Spinal cord (tissue), 10 donors: ENCODE measurements around the gene AQP6. TPM values are rescaled to one million over a fixed set of nuclear protein-coding genes. Genes with fewer than 3 reads are reported as not detected.

Experiments used
- DNase-seq, 6 donors: peaks; one replicate each; pipeline versions ENCODE4 v3.0.0 to v3.0.0-alpha.2; 2013 to 2015; ENCODE audit warnings: low spot score in 6 of 6, low read depth in 4 of 6
- H3K27ac ChIP-seq: one replicate; pipeline ENCODE4 v1.5.1; 2013; ENCODE audit warnings: low read depth, low read length, control low read depth
- H3K27me3 ChIP-seq: one replicate; pipeline ENCODE4 v1.6.1; 2013; ENCODE audit warnings: low read length; ENCODE audit not compliant: control insufficient read depth, insufficient read depth
- H3K36me3 ChIP-seq: one replicate; pipeline ENCODE4 v1.6.1; 2013; ENCODE audit warnings: low read length; ENCODE audit not compliant: control insufficient read depth, insufficient read depth
- H3K4me1 ChIP-seq: one replicate; pipeline ENCODE4 v1.6.1; 2013; ENCODE audit warnings: low read length; ENCODE audit not compliant: control insufficient read depth, insufficient read depth
- H3K4me3 ChIP-seq: one replicate; pipeline ENCODE4 v1.5.1; 2013; ENCODE audit warnings: low read depth, low read length, control low read depth
- H3K9me3 ChIP-seq: one replicate; pipeline ENCODE4 v1.6.1; 2013; ENCODE audit warnings: low read length; ENCODE audit not compliant: control insufficient read depth, insufficient read depth
- WGBS: methylation state at CpG from one replicate; pipeline ENCODE4 v1.1.5; 2013; ENCODE audit warnings: missing lambda C conversion rate; ENCODE audit not compliant: insufficient coverage; 5-methylcytosine and 5-hydroxymethylcytosine counted together
- polyA plus RNA-seq, 2 donors: library from polyadenylated mRNA; unstranded; fragments of 120-200 nt; gene quantifications; one replicate each; pipeline ENCODE4 v1.2.1, GENCODE V29; 2013; ENCODE audit not compliant: insufficient read length in 2 of 2
- total RNA-seq, 2 donors: library from RNA; depleted of rRNA in 1 of 2; stranded (reverse); fragments of 120-200 nt in 1 of 2; fragments of >200 nt in 1 of 2; gene quantifications; one replicate each; pipeline versions ENCODE4 v1.2.3 to v1.2.4, GENCODE V29; 2013 to 2014
- donor health status: healthy.

The AQP6 gene
- total and polyA plus RNA-seq, 4 donors, result 2.1 to 9.2 (median 4.8) TPM

DNA sequence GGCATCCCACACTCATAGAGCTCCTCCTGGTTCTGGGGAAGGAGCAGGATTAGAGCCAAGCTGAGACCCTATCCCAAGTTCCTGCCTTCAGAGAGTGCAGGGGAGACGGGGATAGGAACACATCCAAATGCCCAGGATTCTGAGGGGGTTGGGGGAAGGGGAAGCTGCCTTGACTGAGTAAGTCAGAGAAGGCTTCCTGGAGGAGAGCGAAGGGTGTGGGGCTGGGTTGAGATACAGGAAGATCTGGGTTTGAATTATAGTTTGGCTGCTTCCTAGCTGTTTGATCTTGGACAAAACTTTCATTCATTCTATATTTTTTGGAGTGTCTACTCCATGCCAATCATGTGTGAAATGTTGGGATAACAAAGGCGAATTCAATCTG lies 30.2 kb upstream of the AQP6 start:
- H3K27me3 ChIP-seq, result no peaks in the 10 kb centered on the region
- H3K4me1 ChIP-seq, result peaks cover 17% of the 10 kb centered on the region
- no peaks in the 10 kb centered on the region for H3K9me3 ChIP-seq
- no peak overlapping the region for H3K4me3 ChIP-seq
- no peaks in the 10 kb centered on the region for H3K36me3 ChIP-seq
- H3K27ac ChIP-seq, result no peak overlapping the region
- WGBS, result 90% methylated on average over 2 of the region's 3 CpGs
- no peak for DNase-seq

DNA sequence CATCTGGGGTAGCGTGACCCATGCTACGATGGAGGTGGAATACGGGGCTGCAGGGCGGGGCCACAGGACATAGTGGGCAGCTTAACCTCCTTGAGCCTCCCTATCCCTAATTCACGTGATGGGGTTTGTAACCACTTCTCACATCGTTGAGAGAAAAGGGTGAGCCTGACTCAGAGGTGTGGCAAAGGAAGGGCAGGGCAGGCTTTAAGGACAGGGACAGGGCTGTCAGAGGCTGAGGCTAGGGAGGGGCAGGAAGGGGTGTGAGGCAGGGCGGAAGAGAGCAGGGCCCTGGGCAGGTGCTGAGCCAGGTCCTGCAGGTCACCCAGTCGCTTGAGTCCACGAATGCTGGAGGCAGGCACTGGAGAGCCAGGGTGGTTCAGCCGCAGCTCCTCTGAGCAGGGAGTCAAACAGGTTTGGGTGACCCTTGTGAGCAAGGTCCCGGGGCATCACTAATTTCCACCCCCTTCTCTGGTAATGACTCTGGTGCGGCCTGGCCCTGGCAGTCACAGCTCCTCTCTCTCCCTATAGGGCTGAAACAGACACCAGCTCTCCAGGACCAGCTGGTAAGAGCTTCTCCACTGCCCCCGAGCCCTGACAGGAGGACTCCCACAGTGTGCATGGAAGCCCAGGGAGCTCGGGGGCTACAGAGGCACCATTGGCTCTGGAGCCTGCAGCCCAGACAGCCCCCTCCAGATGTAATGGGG lies 29.7 kb upstream of the AQP6 start:
- no peaks in the 10 kb centered on the region for H3K27me3 ChIP-seq
- no peak overlapping the region for H3K27ac ChIP-seq
- no peaks in the 10 kb centered on the region for H3K9me3 ChIP-seq
- no peak for DNase-seq
- H3K4me3 ChIP-seq, result no peak overlapping the region
- no peaks in the 10 kb centered on the region for H3K36me3 ChIP-seq
- WGBS, result 61% methylated on average over 12 of the region's 14 CpGs
- H3K4me1 ChIP-seq, result peaks cover 17% of the 10 kb centered on the region

DNA sequence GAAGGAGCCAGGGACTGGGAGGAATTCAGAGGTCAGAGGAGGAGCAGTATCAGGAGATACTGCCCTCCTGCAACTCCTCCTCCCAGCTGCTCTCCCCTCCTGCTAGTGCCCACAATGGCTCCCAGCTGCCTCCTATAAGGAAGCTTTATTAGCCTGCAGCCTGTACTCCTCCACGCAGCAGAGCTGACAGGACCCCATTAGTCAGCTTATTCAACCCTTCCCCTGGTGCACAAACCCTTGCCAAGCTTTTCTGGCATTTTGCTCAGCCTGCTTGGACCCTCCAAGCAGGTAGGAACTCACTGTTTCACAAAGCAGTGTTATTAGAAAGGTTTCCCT lies 29.2 kb upstream of the AQP6 start:
- H3K4me1 ChIP-seq, result peaks cover 17% of the 10 kb centered on the region
- no peaks in the 10 kb centered on the region for H3K36me3 ChIP-seq
- H3K9me3 ChIP-seq, result no peaks in the 10 kb centered on the region
- DNase-seq, result peak in 1 of 6 donors; percentile 79
- no peak overlapping the region for H3K4me3 ChIP-seq
- 27% methylated on average over 1 of the region's 1 CpG for WGBS
- no peak overlapping the region for H3K27ac ChIP-seq
- no peaks in the 10 kb centered on the region for H3K27me3 ChIP-seq

DNA sequence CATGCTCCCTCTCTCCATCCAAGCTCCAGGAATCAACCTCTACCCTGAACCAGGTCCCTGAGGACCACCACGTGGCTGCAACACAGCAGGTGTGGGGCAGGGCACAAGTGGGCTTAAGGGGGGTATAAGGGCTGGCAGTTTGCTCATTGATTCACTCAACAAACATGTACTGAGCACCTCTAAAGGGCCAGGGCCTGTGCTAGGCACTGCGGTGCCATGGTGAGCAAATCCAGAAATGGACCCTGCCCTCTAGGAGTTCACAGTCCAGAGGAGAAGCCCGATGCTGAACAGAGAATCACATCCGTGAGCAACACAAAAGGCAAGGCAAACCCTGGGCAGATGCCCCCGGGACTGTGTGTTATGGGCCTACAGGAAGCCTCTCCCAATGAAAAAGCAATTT lies 28.7 kb upstream of the AQP6 start:
- no peak for DNase-seq
- 73% methylated on average over 4 of the region's 5 CpGs for WGBS

DNA sequence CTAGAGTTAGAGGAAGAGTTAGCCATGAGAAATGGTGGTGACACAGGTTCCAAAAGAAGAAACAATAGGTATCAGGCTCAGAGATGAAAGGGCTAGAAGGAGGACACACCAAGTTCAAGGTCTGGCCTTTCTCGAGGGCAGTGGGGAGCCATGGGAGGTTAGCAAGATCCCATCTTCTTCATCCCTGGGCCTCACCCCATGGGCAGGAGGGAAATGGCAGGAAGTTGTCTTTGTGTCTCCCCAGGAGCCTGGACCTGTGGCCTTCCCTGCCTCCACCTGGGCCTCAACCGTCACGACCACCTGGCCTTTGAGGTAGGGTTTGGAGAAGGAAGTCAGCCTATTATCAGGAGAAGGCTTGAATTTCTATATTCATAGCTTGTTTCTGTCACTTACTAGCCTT lies 28.0 kb upstream of the AQP6 start:
- H3K36me3 ChIP-seq, result no peaks in the 10 kb centered on the region
- no peaks in the 10 kb centered on the region for H3K9me3 ChIP-seq
- DNase-seq, result no peak
- no peaks in the 10 kb centered on the region for H3K27me3 ChIP-seq
- H3K4me3 ChIP-seq, result no peak overlapping the region
- peaks cover 17% of the 10 kb centered on the region for H3K4me1 ChIP-seq
- WGBS, result 83% methylated on average over 1 of the region's 3 CpGs
- H3K27ac ChIP-seq, result no peak overlapping the region

More for the DNA sequence above, 28.7 kb upstream of the AQP6 start:
- Histone ChIP-seq H3K27me3 (no peaks in the 10 kb centered on the region), H3K36me3 (no peaks in the 10 kb centered on the region), H3K27ac (no peak overlapping the region), H3K4me3 (no peak overlapping the region), H3K9me3 (no peaks in the 10 kb centered on the region), H3K4me1 (peaks cover 17% of the 10 kb centered on the region)

DNA sequence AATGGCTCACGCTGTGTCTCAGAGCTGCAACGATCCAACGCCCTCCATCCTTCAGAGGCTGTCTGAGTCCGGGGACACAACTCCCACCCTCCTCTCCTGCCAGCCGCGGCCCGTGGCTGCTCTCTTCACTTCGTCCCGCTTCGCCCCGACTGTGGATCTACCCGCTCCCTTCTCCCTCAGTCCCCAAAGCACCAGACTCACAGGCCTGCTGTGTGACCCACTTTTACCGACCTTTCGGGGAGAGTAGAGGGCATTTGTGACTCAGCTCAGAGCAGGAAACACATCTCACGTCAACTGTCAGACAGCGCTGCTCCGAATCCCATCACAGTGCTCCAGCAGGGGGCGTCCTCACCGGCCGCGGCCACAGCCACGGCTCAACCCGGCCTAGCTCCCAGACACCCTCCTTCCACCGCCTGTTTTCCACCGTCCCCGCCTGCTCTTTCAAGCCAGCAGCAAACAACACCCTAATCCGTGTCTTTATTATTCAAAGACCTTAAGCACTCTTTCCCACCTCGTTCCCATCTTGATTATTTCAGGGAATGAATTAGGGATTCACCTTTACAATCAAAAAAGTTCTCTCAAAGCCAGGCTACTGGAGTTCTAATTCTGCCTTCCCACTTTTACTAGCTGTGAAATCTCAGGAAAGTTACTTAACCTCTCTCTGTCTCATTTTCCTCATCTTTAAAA lies 27.2 kb upstream of the AQP6 start:
- H3K36me3 ChIP-seq, result no peaks in the 10 kb centered on the region
- peaks cover 17% of the 10 kb centered on the region for H3K4me1 ChIP-seq
- WGBS, result 6% methylated on average over 28 of the region's 28 CpGs
- DNase-seq, result peak in 5 of 6 donors; percentile 38 to 85 (median 45)
- peak overlapping the region; percentile 13 for H3K4me3 ChIP-seq
- no peaks in the 10 kb centered on the region for H3K27me3 ChIP-seq
- no peaks in the 10 kb centered on the region for H3K9me3 ChIP-seq
- no peak overlapping the region for H3K27ac ChIP-seq

DNA sequence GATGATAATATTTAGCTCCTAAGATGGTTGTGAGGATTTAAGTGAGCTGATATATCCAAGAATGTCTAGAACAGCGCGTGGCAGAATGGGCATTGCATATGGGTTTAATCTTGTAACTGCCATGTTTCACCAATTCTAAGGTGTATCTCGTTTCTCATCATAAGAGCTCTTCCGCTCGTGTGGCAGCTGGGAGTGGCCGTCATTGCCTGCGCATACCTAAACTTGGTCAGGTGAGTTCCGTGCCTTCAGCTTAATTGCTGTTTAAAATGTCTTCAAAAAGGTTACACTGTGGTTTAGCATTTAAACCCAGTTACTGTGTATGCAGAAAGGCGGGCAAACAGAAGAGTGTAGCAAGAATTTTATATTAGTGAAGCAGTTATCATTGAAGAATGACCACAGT lies 26.7 kb upstream of the AQP6 start:
- no peak overlapping the region for H3K27ac ChIP-seq
- no peaks in the 10 kb centered on the region for H3K27me3 ChIP-seq
- 82% methylated on average over 8 of the region's 9 CpGs for WGBS
- peaks cover 17% of the 10 kb centered on the region for H3K4me1 ChIP-seq
- no peak overlapping the region for H3K4me3 ChIP-seq
- H3K36me3 ChIP-seq, result no peaks in the 10 kb centered on the region
- DNase-seq, result no peak
- H3K9me3 ChIP-seq, result no peaks in the 10 kb centered on the region

DNA sequence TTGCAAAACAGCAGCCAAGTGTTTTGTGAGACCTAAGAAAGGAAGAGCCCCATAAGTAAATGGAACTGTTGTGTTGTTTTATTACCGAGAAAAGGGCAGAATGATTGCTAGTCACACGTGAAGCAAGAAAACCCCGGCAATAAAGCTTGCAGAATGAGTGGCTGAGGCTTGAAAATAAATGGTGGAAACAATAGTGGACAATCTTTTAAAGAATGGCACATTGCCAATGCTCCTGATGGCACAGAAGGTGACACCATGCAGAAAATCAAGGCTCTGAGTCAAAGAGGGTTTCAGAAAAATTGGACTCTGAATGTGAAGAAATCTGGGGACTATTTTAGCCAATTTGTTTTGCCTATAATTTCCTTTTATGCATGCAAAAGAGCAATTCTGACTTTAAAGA lies 26.2 kb upstream of the AQP6 start:
- Histone ChIP-seq H3K27me3 (no peaks in the 10 kb centered on the region), H3K36me3 (no peaks in the 10 kb centered on the region), H3K9me3 (no peaks in the 10 kb centered on the region), H3K27ac (no peak overlapping the region), H3K4me3 (no peak overlapping the region), H3K4me1 (peaks cover 17% of the 10 kb centered on the region)
- DNase-seq, result peak in 1 of 6 donors; percentile 41
- 38% methylated on average over 3 of the region's 3 CpGs for WGBS

DNA sequence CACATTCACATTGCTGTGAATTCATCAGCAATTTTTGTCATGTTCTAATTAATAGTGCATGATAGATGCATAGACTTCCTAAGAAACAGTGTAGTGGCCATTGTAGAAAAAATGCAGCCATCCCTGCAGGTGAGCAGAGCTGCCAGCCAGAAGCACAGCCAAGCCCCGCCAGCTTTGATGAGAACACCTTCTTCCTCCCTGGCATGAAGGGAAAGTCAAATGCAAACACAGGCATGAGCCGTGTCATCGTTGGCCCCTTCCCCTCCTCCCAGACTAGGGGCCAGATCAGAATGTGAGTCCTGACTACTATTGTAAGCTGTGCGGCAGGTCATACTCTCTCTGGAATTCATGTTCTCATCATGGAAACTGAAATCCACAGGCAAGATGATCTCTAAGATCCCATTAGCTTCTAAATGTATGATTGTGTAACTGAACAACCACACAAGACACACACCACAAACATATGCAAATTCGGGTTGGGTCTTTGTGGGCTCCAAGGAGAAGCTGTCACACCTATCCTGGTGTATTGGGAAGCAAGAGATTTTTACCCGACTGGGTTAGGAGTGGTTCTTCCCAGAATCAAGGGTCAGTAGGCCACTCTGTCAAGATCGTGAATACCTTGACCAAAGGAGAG lies 25.0 kb upstream of the AQP6 start:
- 79% methylated on average over 6 of the region's 7 CpGs for WGBS
- Histone ChIP-seq H3K9me3 (no peaks in the 10 kb centered on the region), H3K27ac (no peak overlapping the region), H3K4me3 (no peak overlapping the region), H3K36me3 (no peaks in the 10 kb centered on the region), H3K4me1 (peaks cover 16% of the 10 kb centered on the region), H3K27me3 (no peaks in the 10 kb centered on the region)
- DNase-seq, result no peak
